Subcutaneous adipose tissue (tissue), 4 donors: Measurements from ENCODE around the gene CEP170B. TPM values are rescaled to one million over a fixed set of nuclear protein-coding genes. Genes with fewer than 3 reads are reported as not detected.

Source experiments
- total RNA-seq, 4 donors: library from RNA; depleted of rRNA; stranded (reverse); fragments of >200 nt; gene quantifications; one replicate each; pipeline ENCODE4 v1.1.0, GENCODE V29; 2016
- TF ChIP-seq, protein P1 (sequence below): fragments of 450-650 bp; IDR thresholded peaks from one replicate; pipeline ENCODE4 v1.5.1; 2016; ENCODE audit warnings: low read depth, mild to moderate bottlenecking, control low read depth, antibody characterized with exemption, moderate library complexity

CEP170B gene
- total RNA-seq, 4 donors from 2014 or later: 5.6 to 23.9 (median 9.3) TPM

DNA sequence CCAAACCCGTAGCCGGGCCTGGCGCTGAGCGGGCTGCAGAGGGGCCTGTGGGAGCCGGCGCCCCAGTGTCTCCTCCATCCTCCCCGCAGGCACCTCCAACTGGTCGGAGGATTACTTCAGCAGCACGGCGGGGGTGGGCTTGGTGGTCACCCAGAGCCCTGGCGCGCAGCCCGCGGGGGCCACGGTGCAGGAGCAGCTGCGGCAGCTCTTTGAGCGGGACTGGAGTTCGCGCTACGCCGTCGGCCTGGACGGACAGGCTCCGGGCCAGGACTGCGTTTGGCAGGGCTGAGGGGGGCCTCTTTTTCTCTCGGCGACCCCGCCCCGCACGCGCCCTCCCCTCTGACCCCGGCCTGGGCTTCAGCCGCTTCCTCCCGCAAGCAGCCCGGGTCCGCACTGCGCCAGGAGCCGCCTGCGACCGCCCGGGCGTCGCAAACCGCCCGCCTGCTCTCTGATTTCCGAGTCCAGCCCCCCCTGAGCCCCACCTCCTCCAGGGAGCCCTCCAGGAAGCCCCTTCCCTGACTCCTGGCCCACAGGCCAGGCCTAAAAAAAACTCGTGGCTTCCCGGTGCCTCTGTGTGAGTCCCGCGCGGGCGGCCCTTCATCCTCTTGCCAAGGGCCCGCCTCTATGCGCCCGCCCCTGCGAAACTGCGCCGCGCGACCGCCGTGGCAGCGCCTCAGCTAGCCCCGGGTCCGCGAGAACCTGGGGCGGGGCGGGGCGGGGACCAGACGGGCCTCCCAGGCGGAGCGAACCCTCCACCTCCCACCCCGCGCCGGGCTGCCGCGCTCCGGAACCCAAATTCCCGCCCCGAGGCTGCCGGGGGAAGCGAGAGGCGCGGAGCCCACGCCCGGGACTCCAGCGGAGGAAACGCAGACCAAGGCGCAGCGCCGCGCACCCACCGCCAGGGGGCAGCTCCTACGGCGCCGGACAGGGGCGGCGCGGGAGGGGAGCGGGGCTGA is 67.9 kb downstream of the CEP170B start:
- TF ChIP-seq, protein P1, sequence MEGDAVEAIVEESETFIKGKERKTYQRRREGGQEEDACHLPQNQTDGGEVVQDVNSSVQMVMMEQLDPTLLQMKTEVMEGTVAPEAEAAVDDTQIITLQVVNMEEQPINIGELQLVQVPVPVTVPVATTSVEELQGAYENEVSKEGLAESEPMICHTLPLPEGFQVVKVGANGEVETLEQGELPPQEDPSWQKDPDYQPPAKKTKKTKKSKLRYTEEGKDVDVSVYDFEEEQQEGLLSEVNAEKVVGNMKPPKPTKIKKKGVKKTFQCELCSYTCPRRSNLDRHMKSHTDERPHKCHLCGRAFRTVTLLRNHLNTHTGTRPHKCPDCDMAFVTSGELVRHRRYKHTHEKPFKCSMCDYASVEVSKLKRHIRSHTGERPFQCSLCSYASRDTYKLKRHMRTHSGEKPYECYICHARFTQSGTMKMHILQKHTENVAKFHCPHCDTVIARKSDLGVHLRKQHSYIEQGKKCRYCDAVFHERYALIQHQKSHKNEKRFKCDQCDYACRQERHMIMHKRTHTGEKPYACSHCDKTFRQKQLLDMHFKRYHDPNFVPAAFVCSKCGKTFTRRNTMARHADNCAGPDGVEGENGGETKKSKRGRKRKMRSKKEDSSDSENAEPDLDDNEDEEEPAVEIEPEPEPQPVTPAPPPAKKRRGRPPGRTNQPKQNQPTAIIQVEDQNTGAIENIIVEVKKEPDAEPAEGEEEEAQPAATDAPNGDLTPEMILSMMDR: no peak

DNA sequence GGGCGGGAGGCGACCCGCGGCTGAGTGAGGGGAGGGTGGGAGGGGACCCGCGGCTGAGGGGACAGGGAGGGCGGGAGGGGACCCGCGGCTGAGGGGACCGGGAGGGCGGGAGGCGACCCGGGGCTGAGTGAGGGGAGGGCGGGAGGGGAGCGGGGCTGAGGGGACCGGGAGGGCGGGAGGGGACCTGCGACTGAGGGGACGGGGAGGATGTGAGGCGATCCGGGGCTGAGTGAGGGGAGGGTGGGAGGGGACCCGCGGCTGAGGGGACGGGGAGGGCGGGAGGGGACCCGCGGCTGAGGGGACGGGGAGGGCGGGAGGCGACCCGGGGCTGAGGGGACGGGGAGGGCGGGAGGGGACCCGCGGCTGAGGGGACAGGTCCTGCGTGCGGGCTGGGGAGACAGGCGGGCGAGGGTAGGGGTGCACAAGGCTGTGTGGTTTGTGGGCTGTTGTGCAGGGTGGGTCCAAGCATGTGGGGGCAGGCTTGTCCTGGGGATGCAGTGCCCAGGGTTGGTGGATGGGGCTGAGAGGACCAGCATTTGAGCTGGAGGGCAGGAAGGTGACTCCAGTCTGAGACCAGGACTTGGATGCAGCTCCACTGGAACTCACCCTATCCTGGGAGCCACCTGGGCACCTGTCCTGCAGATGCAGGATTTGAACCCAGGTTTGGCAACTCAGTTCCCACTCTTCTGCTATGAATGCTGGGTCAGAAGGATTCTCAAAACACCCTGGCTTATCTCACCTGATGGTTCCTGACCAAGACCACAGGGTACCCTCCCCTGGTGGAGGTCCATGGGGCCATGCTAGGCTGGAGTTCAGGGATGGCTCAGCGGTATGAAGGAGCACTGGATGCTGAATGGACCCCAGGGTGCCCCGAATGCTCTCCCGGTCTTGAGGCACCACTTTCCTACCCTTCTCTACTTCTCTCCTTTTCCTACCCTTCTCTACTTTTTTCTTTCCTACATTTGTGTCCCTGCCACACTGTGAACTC is 69.0 kb downstream of the CEP170B start:
- TF ChIP-seq, protein P1: no peak

DNA sequence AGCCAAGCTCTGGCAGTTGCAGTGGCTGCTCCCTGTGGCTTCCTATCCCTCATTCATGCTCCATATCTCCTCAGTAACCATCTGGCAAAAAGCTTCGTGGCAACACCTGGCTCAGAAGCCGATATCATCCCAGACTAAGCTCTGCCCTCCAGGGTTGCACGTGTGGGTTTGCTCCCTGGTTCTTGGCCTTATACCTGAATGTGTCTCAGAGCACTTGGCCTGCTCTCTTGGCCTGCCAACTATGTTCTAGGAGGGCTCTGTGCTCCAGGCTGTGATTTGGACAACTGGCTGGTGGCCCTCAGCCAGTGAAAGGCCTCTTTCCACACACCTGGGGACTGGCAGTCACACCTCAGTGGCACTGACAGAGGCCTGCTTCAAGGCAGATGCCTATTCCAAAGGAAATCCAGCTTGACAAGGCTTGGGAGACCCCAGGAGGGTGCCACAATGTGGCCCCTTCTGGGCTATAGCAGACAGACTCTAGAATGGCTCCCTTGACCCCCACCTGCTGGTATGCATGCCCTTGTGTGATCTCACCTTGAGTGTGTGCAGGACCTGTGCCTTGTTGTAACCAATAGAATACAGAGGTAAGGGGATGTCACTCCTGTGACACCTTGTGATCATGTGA is 70.1 kb downstream of the CEP170B start:
- TF ChIP-seq, protein P1: no peak

DNA sequence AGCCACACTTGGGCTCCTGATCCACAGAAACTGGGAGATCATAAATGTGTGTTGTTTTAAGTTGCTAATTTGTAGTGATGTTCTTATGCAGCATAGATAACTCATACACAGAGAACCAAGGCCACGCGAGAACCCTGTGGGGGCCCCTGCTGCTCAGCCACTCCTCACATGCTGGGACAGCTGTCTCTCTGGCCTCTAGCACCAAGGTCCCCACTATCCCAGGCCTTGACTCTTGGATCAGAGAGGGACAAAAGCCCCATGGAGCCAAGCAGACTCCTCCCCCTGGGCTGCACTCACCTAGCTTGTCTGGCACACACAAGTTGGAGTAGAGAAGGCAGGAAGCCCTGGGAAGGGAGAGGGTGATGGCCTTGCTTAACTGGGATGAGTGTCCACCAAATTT is 70.9 kb downstream of the CEP170B start:
- TF ChIP-seq, protein P1: no peak

DNA sequence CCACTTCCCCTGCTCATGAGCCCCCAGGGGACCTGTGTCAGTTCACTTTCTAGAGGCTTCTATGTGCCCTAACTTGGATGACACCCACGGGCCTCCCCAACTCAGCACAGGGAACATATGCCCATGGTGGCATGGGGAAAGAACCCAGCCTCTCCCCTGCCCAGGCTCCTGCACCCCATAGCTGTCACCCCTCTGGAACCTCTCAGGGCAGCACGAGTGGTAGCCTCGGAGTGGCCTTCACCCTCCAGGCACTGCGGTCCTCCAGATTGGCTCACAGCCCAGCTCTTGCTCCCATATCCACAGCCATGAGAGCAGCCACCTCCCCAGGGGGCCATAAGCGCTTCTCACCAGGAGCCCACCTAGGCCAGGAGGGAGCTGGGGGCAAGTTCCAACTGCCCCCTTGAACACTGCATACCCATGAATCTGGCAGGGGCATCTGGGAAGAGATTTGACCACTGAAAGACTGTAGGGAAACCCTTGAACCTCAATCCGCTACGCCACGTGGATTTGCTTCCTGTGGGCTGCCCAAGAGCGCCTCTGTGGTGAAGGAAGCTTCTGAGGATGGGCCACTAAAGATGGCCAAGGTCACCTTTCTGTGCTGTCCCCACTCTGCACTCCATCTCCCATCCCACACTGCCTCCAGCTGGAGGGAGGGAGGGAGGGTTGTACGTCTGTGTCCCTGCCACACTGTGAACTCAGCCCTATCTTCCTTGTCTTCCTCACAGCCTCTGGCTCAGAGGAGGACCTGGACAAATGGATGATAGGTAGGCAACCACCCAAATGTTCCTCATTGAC is 71.5 kb downstream of the CEP170B start:
- TF ChIP-seq, protein P1: no peak

DNA sequence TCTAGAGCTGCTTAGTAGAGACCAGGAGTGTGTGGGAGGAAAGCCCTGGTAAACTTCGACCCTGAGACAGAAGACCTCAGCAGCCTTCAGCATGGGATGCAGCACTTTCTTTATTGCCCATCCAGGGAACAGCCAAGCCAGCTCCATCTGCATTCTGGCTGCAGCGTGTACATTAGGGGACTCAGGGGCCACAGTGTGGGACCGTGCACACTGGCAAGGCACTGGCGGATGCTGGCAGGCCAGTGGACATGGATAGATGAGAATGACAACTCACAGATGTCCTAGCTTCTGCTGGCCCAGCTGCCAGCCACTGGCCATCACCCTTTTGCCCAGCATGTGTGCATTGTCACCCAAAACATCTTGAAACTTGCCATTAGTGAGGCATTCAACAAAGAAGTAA is 72.1 kb downstream of the CEP170B start:
- TF ChIP-seq, protein P1: no peak
